ENCODE data around the gene SLC35E4.

- TF ChIP-seq CTCF (IDR thresholded peaks at IDR 0.05) (no peak), JUN (CRISPR knock-in tag; IDR thresholded peaks at IDR 0.05) (no peak), MYBL2 (CRISPR knock-in tag; IDR thresholded peaks at IDR 0.05) (no peak), TEAD4 (CRISPR knock-in tag; IDR thresholded peaks at IDR 0.05) (no peak), NR2C2 (CRISPR knock-in tag; IDR thresholded peaks at IDR 0.05) (no peak), ATF1 (CRISPR knock-in tag; IDR thresholded peaks at IDR 0.05) (no peak), RELA (CRISPR knock-in tag; IDR thresholded peaks at IDR 0.05; ENCODE audit: borderline replicate concordance) (no peak), USF1 (CRISPR knock-in tag; IDR thresholded peaks at IDR 0.05) (no peak)
Measured at GRCh38 chr22:30691204-30691603, 55.6 kb downstream of the SLC35E4 start.

Measured in WTC11 (cell line).